GM19463 (cell line): ENCODE data around the gene CPSF6.
"Not testable (repeated sequence)": the region's sequence is repeated elsewhere in the genome, so short reads cannot be mapped to it uniquely, and the experiment has no call there.

Source experiments
- ATAC-seq: cut with Tn5 transposase; IDR thresholded peaks from one replicate; pipeline ENCODE4 v1.9.1; 2021; ENCODE audit warnings: mild to moderate bottlenecking, moderate library complexity; ENCODE audit not compliant: unreplicated experiment

Gene CPSF6

GRCh38 chr12:69317233-69317632 lies 77.9 kb downstream of the CPSF6 start:
- not testable (repeated sequence) for ATAC-seq

GRCh38 chr12:69318225-69318624 lies 78.9 kb downstream of the CPSF6 start:
- no peak for ATAC-seq

- ATAC-seq: no peak
These were observed 82.0 kb downstream of the CPSF6 start for GRCh38 chr12:69321351-69321750.
